Activated CD4-positive, CD25-positive, alpha-beta regulatory T cell treated with anti-CD3 and anti-CD28 coated beads, Interleukin-2, amount 50 U/mL, for 72 hours (primary cell): ENCODE data around the gene ESYT2.

ENCODE experiments used
- DNase-seq: peaks from one replicate; pipeline ENCODE4 v3.0.0; 2021

The ESYT2 gene

DNA sequence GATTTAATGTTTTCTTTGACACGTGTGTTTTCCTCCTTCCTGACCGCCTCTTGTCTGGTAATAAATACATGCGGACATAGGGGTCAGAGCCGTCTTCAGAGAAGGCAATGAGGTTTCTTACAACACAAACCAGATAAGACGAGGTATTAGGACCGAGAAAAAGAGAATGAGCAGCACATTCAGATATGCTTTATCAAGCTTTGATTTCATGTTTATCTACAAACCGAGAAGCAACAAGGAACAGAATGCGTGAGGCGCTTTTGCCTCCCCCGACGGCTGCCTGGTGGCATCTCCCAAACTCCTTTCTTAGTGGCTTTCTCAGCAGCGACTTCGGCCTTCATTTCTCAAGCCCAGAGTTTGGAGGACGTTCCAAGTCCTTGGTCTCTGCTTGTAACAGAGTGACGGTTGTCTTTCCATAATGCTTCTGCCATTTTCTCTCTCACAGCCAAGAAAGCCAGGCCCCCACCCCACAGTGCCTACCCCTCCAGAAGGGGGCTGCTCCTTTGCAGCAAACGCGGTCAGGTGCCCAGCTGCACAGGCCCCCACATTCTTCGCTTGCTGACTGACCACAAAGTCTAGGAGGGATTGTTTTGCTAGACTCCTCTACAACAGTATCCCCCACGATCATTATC, 92.1 kb downstream of the ESYT2 start:
- DNase-seq: no peak

- no peak for DNase-seq
Measured at GRCh38 chr7:158735935-158736334, 93.4 kb downstream of the ESYT2 start.

- no peak for DNase-seq
Measured at GRCh38 chr7:158734861-158735260, 94.4 kb downstream of the ESYT2 start.

GRCh38 chr7:158733775-158734494, 95.4 kb downstream of the ESYT2 start:
- DNase-seq: no peak

- no peak for DNase-seq
Measured at GRCh38 chr7:158733220-158733519, 96.1 kb downstream of the ESYT2 start.

GRCh38 chr7:158732494-158733219, 96.7 kb downstream of the ESYT2 start:
- DNase-seq: no peak

GRCh38 chr7:158731761-158732160, 97.5 kb downstream of the ESYT2 start:
- no peak for DNase-seq

DNA sequence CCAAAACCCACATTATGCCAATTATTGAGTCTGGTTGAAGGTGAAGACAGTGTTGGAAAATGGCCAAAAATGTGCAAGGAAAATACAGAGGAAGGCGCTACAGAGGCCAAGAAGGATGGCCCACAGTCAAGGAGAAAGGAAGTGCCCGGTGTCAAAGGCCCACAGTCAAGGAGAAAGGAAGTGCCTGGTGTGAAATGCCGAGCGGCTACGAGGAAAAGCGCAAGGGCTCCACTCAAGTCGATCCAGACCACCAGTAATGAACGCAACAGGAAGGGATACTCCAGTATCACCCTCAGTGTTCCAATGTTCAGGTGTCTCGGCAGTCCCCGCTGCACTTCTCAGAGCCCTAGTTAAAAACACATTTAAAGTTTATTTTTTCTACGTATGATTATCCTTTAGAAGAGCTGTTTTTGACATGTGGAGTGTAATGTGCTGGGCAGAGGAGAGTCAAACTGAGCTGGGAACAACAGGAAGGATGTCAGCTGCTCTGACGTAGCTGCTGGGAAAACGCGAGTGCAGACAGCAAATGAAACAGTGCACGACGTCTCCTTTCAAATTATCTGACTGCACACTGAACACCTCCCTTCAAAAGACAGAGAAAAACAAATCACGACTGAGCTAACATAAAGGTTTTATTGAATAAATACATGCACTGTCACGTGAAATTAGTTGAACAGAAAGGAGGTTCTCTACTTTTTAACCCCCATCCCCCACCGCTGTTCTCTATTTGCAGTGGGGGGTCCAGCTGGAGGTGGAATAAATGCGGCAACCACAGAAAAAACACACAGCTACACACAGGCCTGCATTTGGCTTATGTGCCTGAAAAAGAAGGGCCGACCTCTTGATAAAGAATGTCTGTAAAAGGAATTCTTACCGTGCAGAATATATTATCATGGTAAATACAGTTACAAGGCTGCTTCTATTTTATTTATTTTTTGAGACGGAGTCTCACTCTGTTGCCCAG, 98.6 kb downstream of the ESYT2 start:
- no peak for DNase-seq

GRCh38 chr7:158729646-158730382, 99.5 kb downstream of the ESYT2 start:
- no peak for DNase-seq

DNA sequence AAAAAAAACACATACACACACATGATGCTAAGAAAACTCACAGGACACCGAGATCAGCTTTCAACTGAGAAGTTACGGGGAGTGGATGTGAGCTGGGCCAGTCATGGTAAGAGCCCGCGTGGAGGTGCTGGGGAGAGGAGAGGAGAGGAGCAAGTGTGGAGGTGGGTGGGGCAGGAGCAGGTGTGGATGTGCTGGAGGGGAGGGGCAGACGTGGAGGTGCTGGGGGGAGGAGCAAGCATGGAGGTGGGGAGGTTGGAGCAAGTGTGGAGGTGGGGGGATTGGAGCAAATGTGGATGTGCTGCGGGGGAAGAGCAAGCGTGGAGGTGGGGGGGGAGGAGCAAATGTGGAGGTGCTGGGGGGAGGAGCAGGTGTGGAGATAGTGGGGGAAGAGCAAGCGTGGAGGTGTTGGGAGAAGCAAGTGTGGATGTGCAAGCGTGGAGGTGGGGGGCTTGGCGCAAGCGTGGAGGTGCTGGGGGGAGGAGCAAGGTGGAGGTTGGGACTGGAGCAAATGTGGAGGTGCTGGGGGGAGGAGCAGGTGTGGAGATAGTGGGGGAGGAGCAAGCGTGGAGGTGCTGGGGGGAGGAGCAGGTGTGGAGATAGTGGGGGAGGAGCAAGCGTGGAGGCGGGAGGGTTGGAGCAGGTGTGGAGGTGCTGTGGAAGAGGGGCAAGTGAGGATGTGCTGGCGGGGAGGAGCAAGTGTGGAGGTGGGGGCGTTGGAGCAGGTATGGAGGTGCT, 100.2 kb downstream of the ESYT2 start:
- DNase-seq: no peak

DNA sequence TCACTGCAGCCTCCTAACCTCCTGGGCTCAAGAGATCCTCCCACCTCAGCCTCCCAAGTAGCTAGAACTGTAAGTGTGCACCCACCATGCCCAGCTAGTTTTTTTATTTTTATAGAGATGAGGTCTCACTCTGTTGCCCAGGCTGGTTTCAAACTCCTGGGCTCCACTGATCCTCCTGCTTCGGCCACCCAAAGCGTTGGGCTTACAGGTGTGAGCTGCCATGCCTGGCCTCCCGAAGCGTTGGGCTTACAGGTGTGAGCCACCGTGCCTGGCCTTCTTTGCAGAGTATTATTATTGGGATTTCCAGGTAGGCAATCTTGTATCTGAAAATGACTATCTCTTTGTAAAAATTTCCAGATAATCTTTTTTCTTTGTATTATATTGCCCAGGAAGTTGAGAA, 101.6 kb downstream of the ESYT2 start:
- no peak for DNase-seq

DNA sequence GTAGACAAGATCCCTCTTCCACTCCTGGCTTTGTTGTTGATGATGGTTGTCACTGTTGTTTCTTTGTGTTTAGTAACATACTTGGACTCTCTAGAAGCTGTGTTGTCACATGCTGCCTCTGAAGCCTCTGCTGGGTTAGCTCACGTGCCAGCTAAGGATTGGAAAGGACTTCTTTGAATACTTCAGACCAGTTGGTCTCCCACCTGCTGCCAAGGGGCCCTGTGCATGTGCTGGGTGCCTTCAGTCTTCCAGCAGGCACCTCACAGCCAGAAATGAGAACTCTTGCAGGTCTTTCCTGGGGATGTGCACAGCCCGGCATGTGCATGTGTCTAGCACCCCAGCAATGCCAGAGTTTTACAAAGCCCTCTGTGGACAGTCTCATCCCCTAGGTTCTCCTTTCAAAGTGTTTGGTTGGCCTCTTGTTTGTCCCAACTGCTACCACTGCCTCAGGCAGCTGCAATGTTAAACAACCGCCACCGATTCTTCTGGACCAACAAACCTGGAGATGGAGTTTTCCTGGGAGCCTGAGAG, 103.0 kb downstream of the ESYT2 start:
- no peak for DNase-seq

DNA sequence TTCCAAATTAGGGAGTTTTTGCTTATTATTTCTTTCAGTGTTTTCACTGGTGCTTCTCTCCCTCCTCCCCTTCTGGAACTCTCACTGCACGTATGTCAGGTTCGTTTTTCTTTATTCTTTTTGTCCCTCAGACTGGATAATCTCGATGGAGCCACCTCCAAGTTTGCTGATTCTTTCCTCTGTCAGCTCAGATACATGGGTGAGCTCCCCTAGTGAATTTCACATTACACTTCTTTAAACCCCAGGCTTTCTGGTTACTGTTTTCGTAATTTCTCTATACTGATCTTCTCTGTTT, 103.9 kb downstream of the ESYT2 start:
- no peak for DNase-seq

DNA sequence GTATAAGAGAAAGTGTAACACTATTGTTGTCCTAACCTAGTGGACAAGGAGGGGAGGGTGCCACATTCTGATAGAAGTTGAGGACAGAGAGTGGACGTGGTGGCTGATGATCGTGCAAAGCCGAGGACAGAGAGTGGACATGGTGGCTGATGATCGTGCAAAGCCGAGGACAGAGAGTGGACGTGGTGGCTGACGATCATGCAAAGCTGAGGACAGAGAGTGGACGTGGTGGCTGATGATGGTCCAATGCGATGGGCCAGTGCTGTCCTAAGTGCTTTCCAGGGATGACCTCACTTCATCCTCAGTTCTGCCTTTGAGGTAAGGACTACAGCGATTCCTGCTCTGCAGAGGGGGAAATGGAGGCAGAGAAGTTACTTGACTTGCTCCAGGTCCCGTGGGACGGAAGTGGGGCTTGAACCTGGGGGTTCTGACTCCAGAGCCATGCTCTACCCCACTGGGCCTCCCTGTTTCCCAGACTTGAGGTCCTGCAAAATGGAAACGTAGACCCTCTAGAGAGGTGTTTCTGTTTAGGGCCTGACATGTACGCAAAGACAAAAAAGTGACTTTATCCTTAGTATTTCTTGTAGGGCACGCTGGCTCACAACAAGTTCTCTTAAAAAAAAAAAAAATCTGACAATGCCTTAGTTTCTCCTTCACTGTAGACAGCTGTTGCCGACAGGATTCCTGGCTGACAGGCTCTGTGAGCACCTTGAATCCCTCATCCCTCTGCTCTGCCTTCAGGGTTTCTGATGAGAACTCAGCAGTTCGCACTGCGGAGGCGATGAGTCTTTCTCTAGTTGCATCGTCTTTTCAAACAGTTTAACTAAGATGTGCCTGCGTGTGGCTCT, 104.4 kb downstream of the ESYT2 start:
- DNase-seq: no peak

DNA sequence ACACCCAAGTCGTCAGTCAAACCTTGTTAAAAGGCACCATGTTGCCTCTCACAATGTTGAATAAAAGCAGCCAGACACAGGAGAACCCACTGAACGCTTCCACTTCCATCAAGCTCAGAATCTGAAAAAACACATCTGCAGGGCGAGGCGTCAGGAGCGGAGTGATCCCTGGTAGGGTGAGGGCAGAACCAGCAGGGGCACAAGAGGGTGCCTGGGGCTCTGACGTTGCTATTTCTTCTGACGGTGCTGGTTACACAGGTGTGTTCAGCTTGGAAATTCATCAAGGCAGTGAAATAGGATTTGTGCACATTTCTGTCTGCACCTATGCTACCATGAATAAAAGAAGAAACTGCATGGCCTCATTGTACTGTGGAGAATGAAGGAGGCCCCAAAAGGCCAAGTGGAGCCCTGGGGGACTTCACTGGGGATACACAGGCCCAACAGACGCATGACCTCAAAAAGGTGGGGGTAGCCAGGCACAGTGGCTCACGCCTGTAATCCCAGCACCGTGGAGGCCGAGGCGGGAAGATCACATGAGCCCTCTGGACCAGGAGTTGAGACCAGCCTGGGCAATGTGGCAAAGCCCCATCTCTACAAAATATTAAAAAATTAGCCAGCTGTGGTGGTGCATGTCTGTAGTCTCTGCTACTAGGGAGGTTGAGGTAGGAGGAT, 105.5 kb downstream of the ESYT2 start:
- DNase-seq: no peak

DNA sequence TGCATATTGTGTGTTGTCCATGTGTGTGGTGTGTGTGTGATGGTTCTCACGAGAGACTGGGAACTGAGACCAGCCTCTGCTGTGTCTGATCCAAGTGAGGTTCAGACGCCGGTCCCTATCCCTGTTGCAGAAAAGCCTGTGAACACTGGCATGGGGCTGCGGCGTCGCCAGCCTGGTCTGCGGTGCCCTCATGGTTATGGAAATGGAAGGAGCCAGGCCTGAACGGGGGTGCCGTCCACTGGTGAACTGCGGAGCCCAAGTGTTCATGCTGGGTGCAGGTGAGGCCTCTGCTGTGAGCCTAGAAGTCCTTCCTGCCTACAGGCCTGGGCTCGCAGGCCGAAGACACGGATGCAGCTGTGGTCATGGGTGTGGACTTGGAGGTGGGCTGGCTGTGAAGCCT, 106.0 kb downstream of the ESYT2 start:
- DNase-seq: no peak

- DNase-seq: no peak
Measured at GRCh38 chr7:158722574-158723237, 106.6 kb downstream of the ESYT2 start.

GRCh38 chr7:158720112-158720511, 109.2 kb downstream of the ESYT2 start:
- DNase-seq: no peak

DNA sequence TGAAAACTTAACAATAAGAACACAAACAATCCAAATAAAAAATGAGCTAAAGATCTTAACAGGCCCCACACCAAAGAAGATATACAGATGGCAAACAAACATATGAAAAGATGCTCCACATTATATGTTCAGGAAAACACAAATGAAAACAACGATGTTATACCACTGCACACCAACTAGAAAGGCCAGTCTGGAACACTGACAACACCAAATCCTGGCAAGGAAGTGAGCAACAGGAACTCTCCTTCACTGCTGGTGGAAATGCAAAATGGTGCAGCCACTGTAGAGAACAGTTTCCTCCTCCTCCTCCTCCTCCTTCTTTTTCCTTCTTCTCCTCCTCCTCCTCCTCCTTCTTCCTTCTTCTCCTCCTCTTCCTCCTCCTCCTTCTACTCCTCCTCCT, 112.5 kb downstream of the ESYT2 start:
- no peak for DNase-seq
